22Rv1 (cell line): ENCODE data around the gene KAZN.

Experiments
- CTCF ChIP-seq: fragments of 450-650 bp; IDR thresholded peaks from 2 replicates; pipeline ENCODE4 v1.5.1; 2017; ENCODE audit warnings: mild to moderate bottlenecking
- ZFX ChIP-seq: fragments of 450-650 bp; IDR thresholded peaks from 2 replicates; pipeline ENCODE4 v1.6.1; 2017; ENCODE audit warnings: antibody characterized with exemption, borderline replicate concordance

GRCh38 chr1:14625572-14625971 lies 27.1 kb downstream of the KAZN start:
- TF ChIP-seq CTCF = no peak
- TF ChIP-seq ZFX = no peak
